HUDEP-2 (cell line): Measurements from ENCODE around the gene PDZK1.
"Not testable (repeated sequence)": the region's sequence is repeated elsewhere in the genome, so short reads cannot be mapped to it uniquely, and the experiment has no call there.

ENCODE experiments used
- DNase-seq, 76 experiments: peaks; one replicate each; lab custom pipeline; 2025; ENCODE audit not compliant: unreplicated experiment in 76 of 76; lab: John Stamatoyannopoulos, UW

Gene PDZK1

GRCh38 chr1:145707183-145707867 lies at the start of gene PDZK1:
TSS of gene PDZK1 (minus strand) at chr1:145707368. CDS start at chr1:145688021, 19,347 bp downstream.
- DNase-seq = no peak

- no peak for DNase-seq
Observed at GRCh38 chr1:145751491-145752037, 44.4 kb upstream of the PDZK1 start.

DNA sequence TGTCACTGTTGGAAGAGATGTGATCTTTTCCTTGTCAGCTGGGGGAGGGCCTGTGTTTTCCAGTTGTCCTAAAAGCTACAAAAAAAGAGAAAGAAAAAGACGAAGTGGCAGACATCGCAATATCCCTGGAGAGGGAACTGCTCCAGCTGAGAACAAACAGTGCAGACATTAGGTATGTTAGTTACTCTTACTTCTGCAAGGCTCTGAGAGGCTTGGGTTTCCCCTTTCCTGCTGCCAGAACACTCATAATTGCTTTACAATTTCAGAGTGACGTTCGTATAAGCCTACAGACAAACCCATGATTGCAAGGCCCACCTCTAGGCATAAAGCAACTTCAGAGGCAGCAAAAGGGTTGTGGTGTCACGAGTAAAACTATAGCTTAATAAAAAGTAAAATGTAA lies 43.3 kb upstream of the PDZK1 start:
- DNase-seq = no peak

DNA sequence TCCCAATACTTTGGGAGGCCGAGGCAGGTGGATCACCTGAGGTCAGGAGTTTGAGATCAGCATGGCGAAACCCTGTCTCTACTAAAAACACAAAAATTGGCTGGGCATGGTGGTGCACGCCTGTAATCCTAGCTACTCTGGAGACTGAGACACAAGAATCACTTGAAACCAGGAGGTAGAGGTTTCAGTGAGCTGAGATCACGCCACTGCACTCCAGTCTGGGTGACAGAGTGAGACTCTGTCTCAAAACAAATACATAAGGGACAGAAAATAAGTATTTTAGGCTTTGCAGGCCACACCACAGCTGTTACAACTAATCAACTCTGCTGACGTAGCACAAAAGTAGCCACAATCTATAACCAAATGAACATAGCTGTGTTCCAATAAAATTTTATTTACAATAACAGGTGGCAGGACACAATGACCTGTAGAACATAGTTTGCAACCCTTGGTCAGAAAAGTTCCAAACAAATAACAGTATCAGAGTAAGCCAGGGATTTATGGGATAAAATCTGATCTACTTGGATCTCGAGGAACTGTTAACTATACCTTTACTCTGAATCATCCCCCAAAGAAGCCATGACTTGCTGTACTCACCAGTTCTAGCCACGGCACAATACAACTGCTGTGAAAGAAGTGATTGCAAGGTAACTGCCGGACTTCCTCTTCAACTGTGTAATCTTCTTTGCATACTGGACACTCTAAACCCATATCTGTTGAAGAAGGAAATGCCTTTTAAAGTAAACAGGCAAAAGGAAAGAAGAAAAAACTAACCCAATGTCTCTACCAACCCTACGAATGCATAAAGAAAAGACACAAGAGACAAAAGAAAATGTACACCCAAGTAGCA lies 40.5 kb upstream of the PDZK1 start:
- no peak for DNase-seq

DNA sequence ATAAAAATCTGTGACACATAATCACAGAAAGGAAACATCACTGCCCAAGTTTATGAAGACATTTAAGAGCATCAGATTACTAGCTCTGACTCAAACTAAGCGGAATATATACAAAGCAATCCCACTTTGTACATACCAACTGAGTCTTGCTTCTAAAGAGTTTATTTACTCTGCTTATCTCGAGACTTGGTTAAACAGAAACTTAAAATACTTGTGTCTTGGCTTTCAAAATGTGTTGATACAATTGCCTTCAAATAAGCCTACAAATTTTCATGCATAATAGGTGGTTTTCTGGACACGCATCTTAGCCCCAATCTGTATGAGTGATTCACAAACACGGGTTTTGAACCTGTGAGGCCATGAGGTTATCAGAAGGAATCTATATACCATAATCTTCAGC lies 33.1 kb upstream of the PDZK1 start:
- DNase-seq = no peak

- no peak for DNase-seq
Observed at GRCh38 chr1:145736191-145736590, 29.0 kb upstream of the PDZK1 start.

- DNase-seq = no peak
Observed at GRCh38 chr1:145730900-145731299, 23.7 kb upstream of the PDZK1 start.

DNA sequence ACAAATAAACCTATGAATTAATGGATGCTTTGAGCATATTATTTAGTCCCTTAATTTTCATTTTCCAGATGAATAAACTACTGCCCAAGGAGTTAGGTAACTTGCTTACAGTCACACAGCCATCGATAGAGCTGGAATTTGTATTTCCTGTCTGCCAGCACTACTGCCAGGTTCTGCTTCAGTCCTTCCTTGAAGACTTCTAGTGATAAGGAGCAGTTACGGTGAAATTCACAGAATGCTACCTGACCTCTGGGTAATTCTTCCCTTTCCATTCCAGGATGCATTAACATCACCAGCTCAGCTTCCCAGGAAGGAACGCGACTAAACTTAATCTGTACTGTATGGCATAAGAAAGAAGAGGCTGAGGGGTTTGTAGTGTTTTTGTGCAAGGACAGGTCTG lies 23.3 kb upstream of the PDZK1 start:
- no peak for DNase-seq

GRCh38 chr1:145729666-145730436 lies 22.7 kb upstream of the PDZK1 start:
- DNase-seq = no peak

GRCh38 chr1:145729196-145729595 lies 22.0 kb upstream of the PDZK1 start:
- DNase-seq = no peak

GRCh38 chr1:145726193-145726592 lies 19.0 kb upstream of the PDZK1 start:
- DNase-seq = not testable (repeated sequence)

- DNase-seq = peak in 53 of 76 experiments; percentile 4 to 67 (median 39)
Observed at GRCh38 chr1:145720878-145721671, 13.9 kb upstream of the PDZK1 start.

DNA sequence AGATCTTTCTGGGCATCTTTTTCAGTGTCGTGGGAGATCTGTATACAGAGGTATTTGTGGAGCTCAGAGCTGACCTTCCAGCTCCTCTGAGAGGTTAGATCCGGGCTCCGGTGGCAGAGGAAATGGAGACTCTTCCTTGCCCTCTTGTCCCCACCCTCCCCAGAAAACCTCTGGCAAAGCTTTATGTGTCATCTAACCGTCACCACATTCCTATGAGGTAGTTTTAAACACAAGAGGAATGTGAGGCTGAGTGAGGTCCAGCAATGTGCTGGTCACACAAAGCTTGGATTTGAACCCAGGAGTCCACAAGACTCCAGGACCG lies 13.3 kb upstream of the PDZK1 start:
- no peak for DNase-seq

DNA sequence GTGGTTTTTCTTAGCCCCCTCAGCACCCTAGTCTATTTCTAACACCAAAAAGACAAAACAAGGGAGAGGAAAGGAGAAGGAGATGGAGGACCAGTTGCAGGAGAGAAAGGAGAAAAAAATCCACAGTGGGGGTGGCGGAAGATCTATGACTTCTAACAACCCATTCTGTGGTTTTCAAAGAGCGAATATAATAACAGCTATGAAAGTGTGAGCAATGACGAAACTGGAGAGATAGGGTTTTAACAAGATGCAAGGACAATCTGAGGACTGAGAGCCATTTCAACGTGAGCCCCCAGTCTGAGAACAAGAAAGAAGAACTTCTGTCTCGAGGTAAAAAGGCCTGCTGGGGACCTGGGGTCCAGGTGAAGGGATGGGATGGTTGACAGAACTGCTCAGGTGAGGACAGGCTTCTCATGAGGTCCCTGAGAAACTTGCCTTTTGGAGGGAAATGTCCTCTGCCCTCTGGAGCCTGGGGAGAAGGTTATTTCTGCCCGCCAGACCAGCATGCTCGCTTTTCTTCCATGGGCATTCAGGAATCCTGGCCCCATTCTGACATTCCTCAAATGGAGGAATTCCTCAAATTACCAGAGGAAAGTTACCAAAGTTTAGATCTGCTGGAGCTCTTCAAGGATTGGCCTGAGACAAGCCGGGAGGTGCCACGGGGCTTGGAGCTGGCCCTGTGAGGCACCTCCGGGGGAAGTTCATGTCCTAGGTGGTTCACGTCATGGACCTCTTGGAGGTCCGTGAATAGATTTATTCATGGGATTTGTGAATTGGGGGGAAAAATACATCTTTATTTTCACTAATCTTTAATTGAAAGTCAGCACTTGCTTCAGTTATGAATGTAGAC lies 12.3 kb upstream of the PDZK1 start, which contains the start of gene CD160:
Gene CD160, plus strand, starts transcription at position 270 of the 850 bp plus-strand sequence. CDS start 8,829 bp downstream, outside the sequence.
- DNase-seq = no peak

DNA sequence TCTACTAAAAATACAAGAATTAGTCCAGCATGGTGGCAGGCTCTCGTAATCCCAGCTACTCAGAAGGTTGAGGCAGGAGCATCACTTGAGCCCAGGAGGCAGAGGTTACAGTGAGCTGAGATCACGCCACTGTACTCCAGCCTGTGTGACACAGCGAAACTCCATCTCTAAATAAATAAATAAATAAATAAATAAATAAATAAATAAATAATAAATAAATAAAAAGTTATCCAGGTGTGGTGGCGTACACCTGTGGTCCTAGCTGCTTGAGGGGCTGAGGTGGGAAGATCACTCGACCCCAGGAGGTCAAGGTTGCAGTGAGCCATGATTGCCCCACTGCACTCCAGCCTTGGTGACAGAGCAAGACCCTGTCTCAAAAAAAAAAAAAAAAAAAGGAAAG lies 11.3 kb upstream of the PDZK1 start:
- not testable (repeated sequence) for DNase-seq

DNA sequence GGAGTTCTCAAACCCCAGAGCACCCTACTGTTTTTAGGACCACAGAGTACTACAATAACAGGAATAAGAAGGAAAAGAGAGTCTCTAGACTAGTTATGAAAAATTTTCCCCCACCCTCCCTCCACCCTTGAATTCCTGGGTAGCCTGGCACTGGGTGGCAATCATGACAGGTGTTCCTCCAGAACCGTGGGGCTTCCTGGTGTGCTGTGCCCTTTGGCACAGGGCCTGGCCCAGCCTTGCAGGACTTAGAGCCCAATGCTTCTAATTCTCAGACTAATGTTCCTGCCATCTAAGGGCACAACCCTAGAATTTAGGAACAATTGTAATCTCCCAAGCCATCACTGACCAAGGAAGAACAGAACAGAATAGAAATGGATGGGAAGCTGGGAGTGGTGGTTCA lies 10.7 kb upstream of the PDZK1 start:
- DNase-seq = no peak

DNA sequence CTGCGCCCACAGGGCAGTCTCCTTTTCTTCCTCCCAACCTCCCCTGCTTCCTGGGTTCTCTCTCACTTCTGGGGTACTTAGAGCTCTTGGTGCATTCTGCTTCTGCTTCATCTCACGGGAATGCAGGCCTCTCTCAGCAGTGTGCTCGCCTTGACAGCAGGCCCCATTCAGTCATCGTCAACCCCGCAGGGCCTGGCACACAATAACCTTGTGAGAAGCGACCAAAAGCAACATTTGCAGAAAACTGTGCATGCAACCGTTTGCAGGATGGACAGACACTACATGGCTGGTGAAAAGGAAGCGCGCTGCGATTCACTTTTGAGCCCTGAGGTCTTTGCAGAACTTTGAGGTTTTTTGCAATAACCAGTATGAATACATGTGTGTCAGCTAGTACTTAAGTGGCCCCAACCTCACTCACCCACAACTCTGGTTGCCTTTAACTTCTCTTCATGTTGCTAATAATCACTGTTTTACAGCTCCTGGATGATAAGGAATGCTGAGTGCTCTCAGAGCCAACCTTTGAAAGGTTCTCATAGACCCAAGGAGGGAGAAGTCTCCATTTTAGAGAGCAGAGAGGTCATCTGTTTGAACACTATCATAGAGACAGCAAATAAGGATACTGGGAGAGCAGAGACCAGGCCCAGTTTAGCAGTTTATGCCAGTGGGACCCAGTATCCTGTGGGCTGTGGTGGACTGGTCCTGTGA lies 9.6 kb upstream of the PDZK1 start:
- DNase-seq = no peak

DNA sequence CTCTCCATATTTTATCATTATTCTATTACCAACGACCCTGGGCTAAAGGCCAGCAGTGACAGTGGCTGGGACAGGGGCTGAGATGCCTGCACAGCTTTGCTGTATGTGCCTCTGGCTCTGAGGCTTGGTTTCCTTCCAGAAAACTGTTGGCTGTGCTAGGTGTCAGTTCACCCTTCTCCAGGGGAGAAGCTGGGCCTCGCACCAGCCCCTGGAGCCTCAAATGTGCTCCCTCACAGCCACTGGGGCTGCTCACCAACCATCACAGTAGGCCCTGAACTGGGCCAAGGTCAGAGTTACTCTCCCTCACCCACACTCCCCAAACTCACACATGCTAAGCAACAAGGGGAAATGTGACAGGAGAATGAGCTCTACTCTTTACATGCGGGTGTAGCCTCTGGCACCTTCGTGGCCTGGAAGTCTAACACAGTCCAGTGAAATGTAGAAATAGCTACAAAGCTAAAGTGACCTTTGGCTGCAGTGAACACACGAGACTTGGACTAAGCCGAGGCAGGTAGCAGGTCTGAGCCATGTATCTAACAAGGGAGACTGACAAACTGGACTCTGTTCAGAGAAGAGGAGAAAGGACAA lies 7.5 kb upstream of the PDZK1 start:
- no peak for DNase-seq
